OCI-LY7 (cell line): ENCODE measurements around the gene NEAT1. TPM values are rescaled to one million over a fixed set of nuclear protein-coding genes. Genes with fewer than 3 reads are reported as not detected.
A peak's percentile ranks its signal among the peaks of the same experiment; 100 is the strongest.

Experiments used
- BruUV-seq: library from RNA; stranded (reverse); fragments of 400-500 nt; replicated peaks from 2 replicates; lab custom pipeline; 2021; lab: Mats Ljungman, UMichigan
- CTCF ChIA-PET: fragments of 300-600 bp; sonication (Branson Sonifier 250); formaldehyde crosslinking; loops from one replicate; lab custom pipeline; 2022; ENCODE audit warnings: antibody characterized with exemption; ENCODE audit not compliant: unreplicated experiment; lab: Charles Lee
- POLR2A ChIA-PET: fragments of 300-600 bp; sonication (Branson Sonifier 250); formaldehyde crosslinking; loops from one replicate; lab custom pipeline; 2022; ENCODE audit warnings: antibody characterized with exemption; lab: Charles Lee
- DNase-seq: peaks from one replicate; pipeline ENCODE4 v3.0.0-alpha.2; 2015; ENCODE audit warnings: low spot score
- H2AFZ ChIP-seq: fragments of 200-600 bp; sonication (generic), shearing (Covaris generic); 2 replicates; pipeline ENCODE4 v1.6.1; 2014; ENCODE audit warnings: mild to moderate bottlenecking, antibody characterized with exemption, low read length, moderate library complexity
- H3K27ac ChIP-seq: fragments of 200-600 bp; sonication (generic); 2 replicates; pipeline ENCODE4 v1.5.1; 2014; ENCODE audit warnings: mixed run types, low read depth, mild to moderate bottlenecking, moderate library complexity, low read length, inconsistent platforms; ENCODE audit not compliant: poor library complexity, severe bottlenecking
- H3K36me3 ChIP-seq: fragments of 200-600 bp; sonication (generic); 2 replicates; pipeline ENCODE4 v1.6.1; 2014; ENCODE audit warnings: mild to moderate bottlenecking, antibody characterized with exemption, low read length, moderate library complexity, mixed read lengths; ENCODE audit not compliant: insufficient read depth
- H3K4me1 ChIP-seq: fragments of 200-600 bp; sonication (generic); 2 replicates; pipeline ENCODE4 v1.5.1; 2014; ENCODE audit warnings: mild to moderate bottlenecking, low read length; ENCODE audit not compliant: insufficient read depth, poor library complexity, severe bottlenecking
- H3K4me2 ChIP-seq: fragments of 200-600 bp; sonication (generic); 2 replicates; pipeline ENCODE4 v1.6.1; 2014; ENCODE audit warnings: mild to moderate bottlenecking, low read length
- H3K4me3 ChIP-seq: fragments of 200-600 bp; sonication (generic); 2 replicates; pipeline ENCODE4 v1.5.1; 2014; ENCODE audit warnings: mild to moderate bottlenecking, low read depth, low read length; ENCODE audit not compliant: poor library complexity, severe bottlenecking
- H3K79me2 ChIP-seq: fragments of 200-600 bp; sonication (generic); 2 replicates; pipeline ENCODE4 v1.6.1; 2016; ENCODE audit warnings: low read depth, mild to moderate bottlenecking, low read length, moderate library complexity, mixed read lengths; ENCODE audit not compliant: insufficient read depth
- H3K9me2 ChIP-seq: fragments of 200-600 bp; sonication (generic); 2 replicates; pipeline ENCODE4 v1.6.1; 2016; ENCODE audit warnings: mild to moderate bottlenecking, low read length, mixed read lengths; ENCODE audit not compliant: insufficient read depth
- H3K9me3 ChIP-seq: fragments of 200-600 bp; sonication (generic); 2 replicates; pipeline ENCODE4 v1.6.1; 2014; ENCODE audit warnings: mild to moderate bottlenecking, mixed run types, low read length, mixed read lengths
- H4K20me1 ChIP-seq: fragments of 200-600 bp; sonication (generic); 2 replicates; pipeline ENCODE4 v1.6.1; 2014; ENCODE audit warnings: mild to moderate bottlenecking, antibody characterized with exemption, low read length, moderate library complexity, mixed read lengths; ENCODE audit not compliant: insufficient read depth
- CTCF ChIP-seq: fragments of 200-600 bp; sonication (generic); conservative IDR thresholded peaks from 2 replicates; pipeline ENCODE4 v1.5.1; 2014; ENCODE audit warnings: mild to moderate bottlenecking, antibody characterized with exemption, low read length, moderate library complexity, mixed read lengths
- EZH2phosphoT487 ChIP-seq: fragments of 200-600 bp; sonication (generic); IDR thresholded peaks from 2 replicates; pipeline ENCODE4 v1.6.1; 2018; ENCODE audit warnings: low read depth, borderline replicate concordance, mild to moderate bottlenecking, mixed run types, antibody characterized with exemption, low read length, moderate library complexity, mixed read lengths
- intact Hi-C: fragments of 100-400 bp; cut with micrococcal nuclease; formaldehyde crosslinking; loops from one replicate; pipeline ENCODE4 v1.10.0; 2022; ENCODE audit not compliant: unreplicated experiment
- total RNA-seq, 2 experiments: library from RNA; depleted of rRNA in 1 of 2; stranded (reverse); fragments of >200 nt in 1 of 2; shearing (Covaris generic) in 1 of 2; gene quantifications; 2 replicates each; pipeline ENCODE4 v1.2.3, GENCODE V29; 2014 to 2022

NEAT1 gene
- total RNA-seq, 2 experiments from 2014 or later, result 30.1 to 440 TPM

DNA sequence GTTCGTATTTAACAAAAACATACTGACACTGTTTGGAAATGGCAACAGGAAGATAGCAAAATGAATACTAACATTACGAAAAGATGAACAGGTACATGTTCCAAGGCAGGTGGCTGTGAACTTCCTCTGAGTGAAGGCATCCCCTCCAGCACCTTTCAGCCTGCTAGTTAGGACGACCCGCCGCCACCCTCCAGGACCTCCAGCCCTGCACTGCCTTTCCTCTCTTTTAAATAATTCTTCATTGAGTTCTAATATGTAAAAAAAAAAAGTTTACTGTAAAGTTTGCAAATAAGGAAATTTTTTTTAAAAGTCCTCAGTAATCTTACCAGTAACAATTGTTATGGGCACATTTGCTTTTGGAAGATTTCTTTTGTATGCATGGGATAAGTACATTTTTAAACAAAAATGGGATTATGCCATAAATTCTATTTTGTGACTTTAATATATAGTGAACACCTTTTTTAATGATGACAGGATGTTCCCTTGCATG, 6.0 kb downstream of the NEAT1 start:
- CTCF ChIA-PET, result no interaction called here
- intact Hi-C loops, result no loop called here
- Histone ChIP-seq H3K4me1 (peaks cover 77% of the 10 kb centered on the region), H3K9me2 (no peaks in the 10 kb centered on the region), H3K4me2 (peak overlapping the region; percentile 91), H2AFZ (no peak overlapping the region), H3K27ac (peak overlapping the region; percentile 97), H3K9me3 (no peaks in the 10 kb centered on the region), H3K36me3 (peaks cover 33% of the 10 kb centered on the region), H4K20me1 (peaks cover 24% of the 10 kb centered on the region), H3K4me3 (peak overlapping the region; percentile 73), H3K79me2 (peaks cover 100% of the 10 kb centered on the region)
- no TSS peak for BruUV-seq
- POLR2A ChIA-PET, result interaction anchor here (0.8 kb wide), 1 partner anchor 9 kb away, joined by 7 read pairs; no protein-coding TSS in a partner anchor
- TF ChIP-seq CTCF (no peak), EZH2phosphoT487 (no peak)
- DNase-seq, result no peak

- Histone ChIP-seq H3K4me1 (peaks cover 82% of the 10 kb centered on the region), H3K9me3 (no peaks in the 10 kb centered on the region), H3K9me2 (no peaks in the 10 kb centered on the region), H3K4me3 (peak overlapping the region; percentile 73), H3K27ac (peak overlapping the region; percentile 97), H2AFZ (no peak overlapping the region), H4K20me1 (peaks cover 21% of the 10 kb centered on the region), H3K4me2 (peak overlapping the region; percentile 91), H3K36me3 (peaks cover 30% of the 10 kb centered on the region), H3K79me2 (peaks cover 100% of the 10 kb centered on the region)
- CTCF ChIA-PET, result no interaction called here
- intact Hi-C loops, result no loop called here
- TF ChIP-seq CTCF, result no peak
- TF ChIP-seq EZH2phosphoT487, result no peak
- peak; percentile 39 for DNase-seq
- POLR2A ChIA-PET, result interaction anchor here (0.8 to 1.7 kb wide), 2 partner anchors 9 to 10 kb away, joined by 7 to 18 read pairs; no protein-coding TSS in a partner anchor
- no TSS peak for BruUV-seq
Observed at GRCh38 chr11:65429068-65429681, 6.6 kb downstream of the NEAT1 start.
